Placental pericyte (primary cell): ENCODE results near the gene USP17L13. TPM values are rescaled to one million over a fixed set of nuclear protein-coding genes. Genes with fewer than 3 reads are reported as not detected.

Experiments
- total RNA-seq: library from RNA; depleted of rRNA; stranded (reverse); fragments of >200 nt; gene quantifications from 2 replicates; pipeline ENCODE4 v1.2.3, GENCODE V29; 2012

The USP17L13 gene
- total RNA-seq, result not detected in 2 replicates

GRCh38 chr4:9224596-9224995 is at the start of gene USP17L13:
Gene USP17L13 (plus strand): TSS chr4:9224896. CDS start chr4:9224896, 0 bp downstream.

GRCh38 chr4:9210357-9210756 is 14.3 kb upstream of the USP17L13 start, which contains the start of gene USP17L10:
Gene USP17L10 (plus strand): TSS chr4:9210657. CDS start chr4:9210657, 0 bp downstream.

GRCh38 chr4:9215105-9215504 is 9.6 kb upstream of the USP17L13 start, which contains the start of gene USP17L11:
Gene USP17L11 (plus strand): TSS chr4:9215405. CDS start chr4:9215405, 0 bp downstream.

GRCh38 chr4:9219852-9220251 is 4.8 kb upstream of the USP17L13 start, which contains the start of gene USP17L12:
Gene USP17L12 (plus strand): TSS chr4:9220152. CDS start chr4:9220152, 0 bp downstream.

GRCh38 chr4:9234085-9234484 is 9.4 kb downstream of the USP17L13 start, which contains the start of gene USP17L15:
Gene USP17L15 (plus strand): TSS chr4:9234385. CDS start chr4:9234385, 0 bp downstream.

GRCh38 chr4:9243579-9243978 is 18.9 kb downstream of the USP17L13 start, which contains the start of gene USP17L17:
Gene USP17L17 (plus strand): TSS chr4:9243879. CDS start chr4:9243879, 0 bp downstream.

GRCh38 chr4:9247953-9248680 is 23.4 kb downstream of the USP17L13 start, which contains the start of gene USP17L18:
Gene USP17L18 (plus strand): TSS chr4:9248630. CDS start chr4:9248630, 0 bp downstream.

GRCh38 chr4:9253078-9253477 is 28.4 kb downstream of the USP17L13 start, which contains the start of gene USP17L19:
Gene USP17L19 (plus strand): TSS chr4:9253378. CDS start chr4:9253378, 0 bp downstream.

GRCh38 chr4:9257824-9258223 is 33.1 kb downstream of the USP17L13 start, which contains the start of gene USP17L20:
Gene USP17L20 (plus strand): TSS chr4:9258124. CDS start chr4:9258124, 0 bp downstream.

GRCh38 chr4:9262572-9262971 is 37.9 kb downstream of the USP17L13 start, which contains the start of gene USP17L21:
Gene USP17L21 (plus strand): TSS chr4:9262872. CDS start chr4:9262872, 0 bp downstream.

GRCh38 chr4:9267319-9267718 is 42.6 kb downstream of the USP17L13 start, which contains the start of gene USP17L22:
Gene USP17L22 (plus strand): TSS chr4:9267619. CDS start chr4:9267619, 0 bp downstream.

Other genes starting within 250 kb of the USP17L13 start
- gene FAM90A26, start 54.5 kb upstream of the USP17L13 start, total RNA-seq, result not detected in 2 replicates
- not detected in 2 replicates for gene USP17L10, start 14.2 kb upstream of the USP17L13 start, total RNA-seq
- not detected in 2 replicates for gene USP17L11, start 9.5 kb upstream of the USP17L13 start, total RNA-seq
- gene USP17L12, start 4.7 kb upstream of the USP17L13 start, total RNA-seq, result not detected in 2 replicates
- gene USP17L15, start 9.5 kb downstream of the USP17L13 start, total RNA-seq, result not detected in 2 replicates
- gene USP17L17, start 19.0 kb downstream of the USP17L13 start, total RNA-seq, result not detected in 2 replicates
- not detected in 2 replicates for gene USP17L18, start 23.7 kb downstream of the USP17L13 start, total RNA-seq
- gene USP17L19, start 28.5 kb downstream of the USP17L13 start, total RNA-seq, result not detected in 2 replicates
- gene USP17L20, start 33.2 kb downstream of the USP17L13 start, total RNA-seq, result not detected in 2 replicates
- gene USP17L21, start 38.0 kb downstream of the USP17L13 start, total RNA-seq, result not detected in 2 replicates
- not detected in 2 replicates for gene USP17L22, start 42.7 kb downstream of the USP17L13 start, total RNA-seq
- gene USP17L24, start 100.3 kb downstream of the USP17L13 start, total RNA-seq, result not detected in 2 replicates
- not detected in 2 replicates for gene USP17L25, start 105.0 kb downstream of the USP17L13 start, total RNA-seq
- gene USP17L26, start 109.8 kb downstream of the USP17L13 start, total RNA-seq, result not detected in 2 replicates
- not detected in 2 replicates for gene USP17L5, start 114.5 kb downstream of the USP17L13 start, total RNA-seq
- gene USP17L27, start 119.3 kb downstream of the USP17L13 start, total RNA-seq, result not detected in 2 replicates
- gene USP17L28, start 124.0 kb downstream of the USP17L13 start, total RNA-seq, result not detected in 2 replicates
- not detected in 2 replicates for gene USP17L29, start 128.7 kb downstream of the USP17L13 start, total RNA-seq
- not detected in 2 replicates for gene USP17L30, start 138.2 kb downstream of the USP17L13 start, total RNA-seq
- not detected in 2 replicates for gene DEFB131A, start 219.5 kb downstream of the USP17L13 start, total RNA-seq